Suppressor macrophage (primary cell): ENCODE results near the gene KCNAB3.

Experiments used
- DNase-seq, 4 experiments: peaks; one replicate each; pipeline ENCODE4 v3.0.0-alpha.2; 2020 to 2022

KCNAB3 gene

DNA sequence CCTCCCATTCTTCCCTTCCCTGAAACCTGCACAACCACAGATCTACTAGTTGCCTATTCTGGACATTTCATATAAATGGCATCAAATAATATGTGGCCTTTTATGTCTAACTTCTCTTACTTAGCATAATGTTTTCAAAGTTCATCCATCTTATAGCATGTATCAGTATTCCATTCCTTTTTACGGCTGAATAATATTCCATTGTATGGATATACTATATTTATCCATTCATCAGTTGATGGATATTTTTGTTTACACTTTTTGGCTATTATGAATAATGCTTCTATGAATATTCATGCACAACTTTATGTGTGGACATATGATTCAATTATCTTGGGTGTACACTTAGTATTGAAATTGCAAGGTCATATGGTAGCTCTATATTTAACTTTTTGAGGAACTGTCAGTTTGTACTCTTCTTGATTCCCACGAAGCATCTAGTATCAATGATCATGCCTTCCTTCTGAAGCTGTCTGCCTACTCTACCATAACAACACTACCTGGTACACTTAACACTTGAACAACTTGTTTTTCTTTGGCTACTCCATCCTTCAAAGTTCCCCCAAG is 53.8 kb downstream of the KCNAB3 start:
- DNase-seq = peak in 2 of 4 experiments; percentile 52

DNA sequence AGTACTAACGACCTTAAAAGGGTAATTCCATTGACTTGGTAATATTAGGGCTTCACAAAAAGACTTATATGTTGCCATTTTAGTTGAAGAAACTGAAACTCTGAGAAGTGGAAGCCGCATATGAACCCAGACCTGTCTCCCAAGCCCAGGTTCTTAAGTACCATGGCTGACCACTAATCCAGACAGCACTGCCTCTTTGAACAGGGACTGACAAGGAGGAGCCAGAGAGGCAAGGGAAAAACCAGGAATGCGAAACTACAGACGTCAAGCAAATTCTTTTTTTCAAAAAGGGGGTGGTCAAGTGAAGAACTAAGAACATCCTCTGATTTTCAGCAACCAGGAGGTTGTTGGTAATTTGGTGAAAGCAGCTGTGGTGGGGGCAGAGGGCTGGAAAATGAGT is 56.6 kb downstream of the KCNAB3 start:
- DNase-seq = no peak
